Tibial artery (tissue), 4 donors: ENCODE results near the gene SEZ6.

Experiments
- DNase-seq, 2 donors: peaks; one replicate each; pipeline ENCODE4 v3.0.0-alpha.2; 2019
- H3K27ac ChIP-seq, 2 donors: fragments of 200-600 bp; sonication (generic) in 1 of 2; 1 replicate in 1 of 2; 2 replicates in 1 of 2; pipeline ENCODE4 v1.5.1; 2018 to 2019; ENCODE audit warnings: mild to moderate bottlenecking in 1 of 2
- H3K27me3 ChIP-seq, 2 donors: fragments of 200-600 bp; sonication (generic) in 1 of 2; one replicate each; pipeline versions ENCODE4 v1.5.1 to v1.6.0; 2016 to 2019
- H3K36me3 ChIP-seq, 3 donors: fragments of 200-600 bp; sonication (generic) in 2 of 3; one replicate each; pipeline ENCODE4 v1.5.1; 2016 to 2019; ENCODE audit warnings: mild to moderate bottlenecking in 2 of 3
- H3K4me1 ChIP-seq, 4 donors: fragments of 200-600 bp; sonication (generic) in 2 of 4; 1 replicate in 3 of 4; 2 replicates in 1 of 4; pipeline ENCODE4 v1.5.1; 2016 to 2019
- H3K4me3 ChIP-seq, 2 donors: fragments of 200-600 bp; sonication (generic) in 1 of 2; 1 replicate in 1 of 2; 2 replicates in 1 of 2; pipeline ENCODE4 v1.5.1; 2018 to 2019; ENCODE audit warnings: mild to moderate bottlenecking in 2 of 2
- H3K9me3 ChIP-seq, 3 donors: fragments of 200-600 bp; sonication (generic) in 1 of 3; one replicate each; pipeline ENCODE4 v1.5.1; 2016 to 2019
- CTCF ChIP-seq, 2 experiments: fragments of 200-600 bp in 1 of 2; fragments of 450-650 bp in 1 of 2; IDR thresholded peaks; one replicate each; pipeline ENCODE4 v1.5.1; 2017 to 2019; ENCODE audit warnings: antibody characterized with exemption in 2 of 2, mild to moderate bottlenecking in 1 of 2, moderate library complexity in 1 of 2
- intact Hi-C: fragments of 100-400 bp; cut with DNase I; formaldehyde crosslinking; loops from one replicate; pipeline ENCODE4 v1.15.0; 2023; ENCODE audit warnings: low total_unique reads

SEZ6 gene

GRCh38 chr17:29007860-29008455 is 2.1 kb upstream of the SEZ6 start:
- Histone ChIP-seq H3K4me1 (peaks cover 0 to 12% (median 10%) of the 10 kb centered on the region in 4 donors), H3K27ac (no peak overlapping the region), H3K36me3 (no peaks in the 10 kb centered on the region), H3K27me3 (peaks cover 0 to 70% of the 10 kb centered on the region in 2 donors), H3K9me3 (no peaks in the 10 kb centered on the region), H3K4me3 (no peak overlapping the region)
- intact Hi-C loops: no loop called here
- DNase-seq: no peak
- TF ChIP-seq CTCF (IDR thresholded peaks at IDR 0.05): no peak

- intact Hi-C loops: no loop called here
- Histone ChIP-seq H3K4me1 (peaks cover 0 to 12% (median 10%) of the 10 kb centered on the region in 4 donors), H3K27ac (no peak overlapping the region), H3K36me3 (no peaks in the 10 kb centered on the region), H3K27me3 (peaks cover 0 to 72% of the 10 kb centered on the region in 2 donors), H3K9me3 (no peaks in the 10 kb centered on the region), H3K4me3 (no peak overlapping the region)
- no peak for DNase-seq
- no peak for TF ChIP-seq CTCF (IDR thresholded peaks at IDR 0.05)
Measured at GRCh38 chr17:29007456-29007855, 1.6 kb upstream of the SEZ6 start.

- Histone ChIP-seq H3K36me3 (no peaks in the 10 kb centered on the region), H3K9me3 (no peaks in the 10 kb centered on the region), H3K4me1 (peaks cover 0 to 12% (median 10%) of the 10 kb centered on the region in 4 donors), H3K27me3 (peaks cover 0 to 65% of the 10 kb centered on the region in 2 donors), H3K4me3 (no peak overlapping the region), H3K27ac (no peak overlapping the region)
- no peak for TF ChIP-seq CTCF (IDR thresholded peaks at IDR 0.05)
- no peak for DNase-seq
- intact Hi-C loops: no loop called here
Measured at GRCh38 chr17:29004081-29004692, 1.6 kb downstream of the SEZ6 start.

GRCh38 chr17:29003289-29003688 is 2.5 kb downstream of the SEZ6 start:
- peaks cover 0 to 12% (median 10%) of the 10 kb centered on the region in 4 donors for H3K4me1 ChIP-seq
- no peak for TF ChIP-seq CTCF (IDR thresholded peaks at IDR 0.05)
- peaks cover 0 to 62% of the 10 kb centered on the region in 2 donors for H3K27me3 ChIP-seq
- no peak for DNase-seq
- intact Hi-C loops: no loop called here
- H3K27ac ChIP-seq: no peak overlapping the region
- H3K9me3 ChIP-seq: no peaks in the 10 kb centered on the region
- no peaks in the 10 kb centered on the region for H3K36me3 ChIP-seq
- H3K4me3 ChIP-seq: no peak overlapping the region

- no peaks in the 10 kb centered on the region for H3K9me3 ChIP-seq
- DNase-seq: no peak
- no peaks in the 10 kb centered on the region for H3K36me3 ChIP-seq
- H3K4me1 ChIP-seq: peaks cover 0 to 12% (median 10%) of the 10 kb centered on the region in 4 donors
- peaks cover 0 to 60% of the 10 kb centered on the region in 2 donors for H3K27me3 ChIP-seq
- no peak overlapping the region for H3K27ac ChIP-seq
- intact Hi-C loops: no loop called here
- H3K4me3 ChIP-seq: no peak overlapping the region
- TF ChIP-seq CTCF (IDR thresholded peaks at IDR 0.05): no peak
Measured at GRCh38 chr17:29002811-29003210, 3.0 kb downstream of the SEZ6 start.
